Activated CD4-positive, alpha-beta T cell treated with anti-CD3 and anti-CD28 coated beads for 24 hours (primary cell): ENCODE measurements around the gene PAK5.

Source experiments
- DNase-seq, 2 donors: peaks; one replicate each; pipeline ENCODE4 v3.0.0-alpha.2; 2020; ENCODE audit warnings: low read depth in 2 of 2

Gene PAK5

DNA sequence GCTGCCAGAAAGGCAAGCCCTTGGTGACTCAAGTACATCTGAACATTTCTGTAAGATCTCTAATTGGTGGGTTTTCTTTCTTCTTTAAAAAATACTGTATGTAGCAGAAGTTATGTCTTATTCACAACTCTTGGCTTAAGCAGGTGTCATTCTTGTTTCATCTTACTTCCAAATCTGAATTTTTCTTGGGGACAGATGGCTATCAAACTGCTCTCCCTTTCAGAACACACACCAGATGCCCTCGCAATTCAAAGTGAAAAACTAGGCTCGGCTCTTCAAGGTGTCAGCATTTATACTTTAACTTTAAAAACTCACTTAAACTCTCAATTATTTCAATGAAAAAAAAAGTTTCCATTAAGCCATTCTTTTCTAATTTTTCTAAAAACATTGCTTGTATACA is 49.7 kb downstream of the PAK5 start:
- no peak for DNase-seq

DNA sequence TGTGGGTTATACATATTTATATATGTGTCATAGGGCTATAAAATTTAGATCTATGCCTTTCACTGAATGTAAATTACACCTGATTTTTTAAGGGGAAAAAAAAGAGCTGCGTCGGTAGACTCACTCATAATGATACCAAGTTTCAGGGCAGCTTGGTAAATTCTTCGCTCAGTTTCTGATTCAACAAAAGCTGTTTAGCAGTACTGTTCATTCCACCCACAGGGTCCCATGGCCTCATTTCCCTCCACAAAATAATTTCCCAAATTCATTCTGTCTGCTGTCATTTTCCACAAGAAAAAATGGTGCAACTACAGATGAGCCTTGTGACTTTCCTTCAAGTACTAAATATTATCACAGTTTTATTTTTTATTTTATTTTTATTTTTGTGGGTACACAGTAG is 63.7 kb downstream of the PAK5 start:
- no peak for DNase-seq

DNA sequence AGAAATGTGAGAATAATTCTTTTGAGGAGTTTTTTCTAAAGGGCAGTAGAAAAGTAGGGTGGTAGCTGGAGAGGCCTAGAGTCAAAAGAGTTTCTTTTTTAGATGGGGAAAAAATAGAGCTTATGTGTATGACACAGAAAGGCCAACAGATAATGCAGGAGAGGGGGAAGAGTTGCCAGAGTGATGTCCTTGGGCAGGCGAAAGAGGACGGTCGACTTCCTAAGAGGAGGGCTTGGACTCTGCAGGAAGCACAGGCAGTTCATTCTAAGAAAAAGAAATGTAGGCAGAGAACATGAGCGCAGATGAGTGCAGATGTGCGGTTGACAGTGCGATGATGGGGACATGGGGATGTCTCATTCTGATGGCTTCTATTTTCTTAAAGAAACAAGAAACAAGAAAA is 68.9 kb downstream of the PAK5 start:
- DNase-seq, result no peak

DNA sequence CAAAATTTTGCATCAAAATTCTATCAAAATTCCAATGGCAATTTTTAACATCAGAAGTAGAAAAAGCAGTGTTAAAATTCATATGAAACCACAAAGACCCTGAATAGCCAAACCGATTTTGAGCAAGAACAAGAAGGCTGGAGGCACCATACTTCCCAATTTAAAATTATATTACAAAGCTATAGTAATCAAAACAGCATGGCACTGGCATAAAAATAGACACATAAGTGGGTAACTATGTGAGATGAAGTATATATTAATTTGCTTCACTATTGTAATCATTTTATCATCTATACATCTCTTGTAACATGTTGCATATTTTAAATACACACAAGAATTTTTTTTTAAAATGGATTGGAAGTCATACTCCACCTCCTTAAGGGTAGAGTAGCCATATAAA is 77.4 kb downstream of the PAK5 start:
- DNase-seq, result no peak

- no peak for DNase-seq
Observed at GRCh38 chr20:9759392-9759791, 79.5 kb downstream of the PAK5 start.

GRCh38 chr20:9758752-9759151 is 80.1 kb downstream of the PAK5 start:
- no peak for DNase-seq

- DNase-seq, result no peak
Observed at GRCh38 chr20:9756660-9757059, 82.2 kb downstream of the PAK5 start.

GRCh38 chr20:9755301-9755700 is 83.6 kb downstream of the PAK5 start:
- no peak for DNase-seq

DNA sequence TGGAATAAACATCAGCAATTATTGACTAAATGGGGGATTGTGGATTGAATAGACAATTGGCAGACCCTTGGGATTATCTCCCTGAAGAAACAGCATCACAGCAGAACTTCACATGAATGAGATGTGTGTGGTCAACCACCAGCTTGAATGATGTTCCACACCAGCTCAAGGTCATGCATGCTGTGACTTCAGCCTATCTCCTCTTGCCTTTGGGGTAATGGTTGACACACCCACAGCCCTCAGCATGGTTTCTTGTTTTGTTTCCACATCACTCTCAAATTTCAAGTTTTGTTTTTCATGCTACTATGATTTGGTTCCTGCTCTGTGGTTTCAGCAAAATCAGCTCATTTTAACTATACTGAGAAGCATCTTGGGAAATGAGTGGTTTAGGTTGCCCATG is 94.3 kb downstream of the PAK5 start:
- DNase-seq, result no peak

DNA sequence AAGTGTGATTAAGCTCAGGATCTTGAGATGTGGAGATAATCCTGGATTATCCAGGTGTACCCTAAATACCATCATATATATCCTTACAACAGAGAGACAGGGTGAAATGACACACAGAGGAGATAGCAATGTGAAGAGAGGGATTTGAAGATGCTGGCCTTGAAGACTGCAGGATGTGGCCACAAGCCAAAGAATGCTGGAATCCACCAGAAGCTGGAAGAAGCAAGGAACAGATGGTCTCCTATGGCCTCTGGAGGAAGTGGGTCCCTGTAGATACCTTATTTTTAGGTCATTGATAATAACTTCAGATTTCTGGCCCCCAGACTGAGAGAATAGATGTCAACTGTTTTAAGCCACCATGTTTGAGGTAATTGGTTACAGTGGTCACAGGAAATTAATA is 95.0 kb downstream of the PAK5 start:
- no peak for DNase-seq

GRCh38 chr20:9742821-9743220 is 96.1 kb downstream of the PAK5 start:
- no peak for DNase-seq

- DNase-seq, result no peak
Observed at GRCh38 chr20:9741996-9742395, 96.9 kb downstream of the PAK5 start.

GRCh38 chr20:9740486-9740885 is 98.4 kb downstream of the PAK5 start:
- DNase-seq, result no peak

GRCh38 chr20:9739991-9740390 is 98.9 kb downstream of the PAK5 start:
- DNase-seq, result no peak

DNA sequence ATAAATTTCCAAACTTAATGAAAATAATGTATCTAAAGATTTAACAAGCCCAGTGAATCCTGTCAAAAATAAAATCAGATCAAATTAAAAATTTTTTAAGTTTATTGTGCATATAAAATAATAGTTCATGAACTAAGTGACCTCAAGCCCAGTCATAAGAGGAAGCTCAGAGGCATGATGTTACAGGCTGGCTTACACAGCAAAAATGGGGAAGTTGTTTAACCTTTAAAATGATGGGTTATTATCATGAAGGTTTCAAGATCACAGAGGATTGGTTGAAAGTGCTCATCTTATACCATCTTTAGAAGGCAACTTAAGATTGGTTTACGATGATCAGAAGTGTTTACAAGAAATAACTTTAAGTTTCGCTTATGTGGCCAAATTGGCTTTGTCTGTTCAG is 102.5 kb downstream of the PAK5 start:
- no peak for DNase-seq

DNA sequence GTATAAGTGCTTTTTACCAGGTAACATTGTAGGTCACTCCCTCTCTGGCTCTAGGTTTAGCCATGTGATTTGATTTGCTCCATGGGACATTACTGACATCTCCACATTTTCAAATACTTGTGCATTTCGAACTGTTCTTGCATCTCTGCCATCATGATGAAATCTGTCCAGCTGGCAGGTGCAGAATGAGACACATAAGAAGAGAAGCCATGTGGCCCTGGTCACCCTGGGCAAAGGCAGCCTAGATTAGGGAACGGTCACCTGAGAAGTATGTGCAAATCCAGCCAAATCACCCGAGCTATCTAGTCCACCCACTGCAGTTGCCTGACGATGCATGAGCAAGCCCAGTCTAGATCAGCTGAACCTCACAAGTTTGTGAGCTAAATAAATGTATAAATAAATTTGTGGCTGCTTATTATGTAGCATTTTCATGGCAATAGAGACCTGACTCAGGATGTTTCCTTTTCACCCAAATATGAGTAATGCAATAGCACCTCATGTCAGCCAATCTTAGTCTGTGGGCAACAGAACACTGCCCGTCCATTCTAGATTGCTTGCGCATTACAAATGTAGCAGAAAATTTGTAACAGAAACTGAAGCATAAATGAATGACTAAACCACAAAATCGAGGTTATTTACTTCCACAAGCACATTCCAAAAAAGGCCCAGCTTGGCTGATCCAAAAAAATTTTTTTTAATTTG is 115.2 kb downstream of the PAK5 start:
- no peak for DNase-seq

- no peak for DNase-seq
Observed at GRCh38 chr20:9711872-9712271, 127.0 kb downstream of the PAK5 start.

GRCh38 chr20:9710685-9711084 is 128.2 kb downstream of the PAK5 start:
- DNase-seq, result no peak

DNA sequence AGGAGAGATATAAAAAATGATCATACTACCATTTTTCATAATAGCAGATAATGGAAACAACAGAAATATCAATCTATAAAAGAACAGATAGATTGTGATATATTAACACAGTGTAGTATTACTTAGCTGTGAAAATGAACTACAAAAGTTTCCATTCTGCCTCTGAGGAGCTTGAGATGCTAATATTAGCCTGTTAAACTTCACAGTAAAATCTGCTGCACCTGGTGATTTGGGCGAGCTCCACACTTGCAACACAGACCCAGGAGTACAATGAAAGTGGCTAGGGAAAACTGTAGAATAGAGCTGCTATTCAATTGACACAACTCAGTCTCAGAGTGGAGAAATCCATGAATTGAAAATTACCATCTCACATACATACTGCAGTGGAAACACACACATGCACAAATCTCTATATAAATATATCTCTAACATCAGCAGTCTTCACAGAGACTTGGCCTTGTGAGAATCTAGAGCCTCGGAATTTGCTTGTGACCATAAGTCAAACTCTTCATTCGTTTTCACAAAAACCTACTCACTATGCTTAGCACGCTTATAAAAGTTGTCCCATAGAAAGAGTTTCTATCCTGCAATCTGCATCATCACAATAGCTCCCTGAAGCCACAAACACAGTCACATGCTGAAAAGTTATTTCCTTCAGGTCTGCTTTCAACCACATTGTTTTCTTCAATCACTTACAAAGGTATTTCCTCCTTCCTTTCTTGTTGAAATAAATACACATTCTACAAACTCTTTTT is 133.0 kb downstream of the PAK5 start:
- DNase-seq, result no peak

- DNase-seq, result no peak
Observed at GRCh38 chr20:9699181-9699580, 139.7 kb downstream of the PAK5 start.

- no peak for DNase-seq
Observed at GRCh38 chr20:9689041-9689440, 149.8 kb downstream of the PAK5 start.

GRCh38 chr20:9686866-9687265 is 152.0 kb downstream of the PAK5 start:
- DNase-seq, result no peak

- no peak for DNase-seq
Observed at GRCh38 chr20:9686455-9686854, 152.4 kb downstream of the PAK5 start.

DNA sequence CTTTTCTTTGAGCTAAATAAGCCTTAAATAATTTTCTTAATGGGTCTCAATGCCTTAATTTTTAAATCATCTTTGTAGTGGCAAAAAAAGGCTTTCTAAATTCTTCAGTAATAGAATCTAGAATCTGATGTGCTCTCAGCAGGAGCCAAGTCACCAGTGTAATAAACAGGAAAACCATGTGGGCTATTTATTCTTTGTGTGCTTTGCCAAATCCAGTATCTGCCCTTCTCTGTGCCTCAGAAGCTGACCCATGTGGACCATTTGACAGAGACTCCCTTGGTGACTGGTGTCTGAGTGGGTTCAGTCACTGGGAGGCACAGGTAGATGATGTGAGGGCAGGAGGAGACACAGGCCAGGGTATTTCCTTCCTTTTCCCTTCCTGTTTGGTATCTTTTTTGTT is 152.9 kb downstream of the PAK5 start:
- no peak for DNase-seq
